Activated CD4-positive, alpha-beta memory T cell treated with anti-CD3 and anti-CD28 coated beads, Interleukin-2, amount 10 ng/mL, durations not matched to agents 7 days and 5 days (primary cell): ENCODE results near the gene KIF5A. TPM values are rescaled to one million over a fixed set of nuclear protein-coding genes. Genes with fewer than 3 reads are reported as not detected.

Source experiments
- CTCF ChIA-PET: fragments of 350-600 bp; sonication (Branson Sonifier 250); formaldehyde crosslinking; loops from one replicate; lab custom pipeline; 2021; ENCODE audit warnings: antibody characterized with exemption, inconsistent platforms; lab: Charles Lee
- POLR2A ChIA-PET: fragments of 350-600 bp; sonication (Branson Sonifier 250); formaldehyde crosslinking; loops from one replicate; lab custom pipeline; 2021; ENCODE audit warnings: antibody characterized with exemption; lab: Charles Lee
- DNase-seq: peaks from one replicate; pipeline ENCODE4 v3.0.0-alpha.2; 2020
- H3K27ac Mint-ChIP-seq: one replicate; pipeline ENCODE4 v1.8.0; 2021; ENCODE audit warnings: mild to moderate bottlenecking, mixed read lengths
- H3K27me3 Mint-ChIP-seq: one replicate; pipeline ENCODE4 v1.8.0; 2021; ENCODE audit warnings: mixed read lengths
- H3K36me3 Mint-ChIP-seq: one replicate; pipeline ENCODE4 v1.8.0; 2021; ENCODE audit warnings: low read depth, mixed read lengths
- H3K4me1 Mint-ChIP-seq: one replicate; pipeline ENCODE4 v1.8.0; 2021; ENCODE audit warnings: mixed read lengths
- H3K4me3 Mint-ChIP-seq: one replicate; pipeline ENCODE4 v1.8.0; 2021; ENCODE audit warnings: mild to moderate bottlenecking, mixed read lengths
- H3K9me3 Mint-ChIP-seq: one replicate; pipeline ENCODE4 v1.8.0; 2021; ENCODE audit warnings: mixed read lengths
- total RNA-seq, 2 experiments: library from RNA; stranded (reverse); gene quantifications; one replicate each; pipeline ENCODE4 v1.2.3, GENCODE V29; 2021

The KIF5A gene
- total RNA-seq, 2 experiments from 2014 or later, result 0.93 to 1.0 TPM

GRCh38 chr12:57521525-57522010 lies 28.3 kb upstream of the KIF5A start:
- no peaks in the 10 kb centered on the region for H3K27me3 Mint-ChIP-seq
- ChIA-PET CTCF (no interaction called here), POLR2A (interaction anchor here (0.8 to 3.1 kb wide), 7 partner anchors 13 to 1404 kb away, joined by 3 to 29 read pairs (median 8); partner anchors contain the start of genes DCTN2 and ZC3H10)
- peak; percentile 38 for DNase-seq
- H3K4me3 Mint-ChIP-seq, result peak overlapping the region; percentile 82
- H3K4me1 Mint-ChIP-seq, result peaks cover 63% of the 10 kb centered on the region
- H3K9me3 Mint-ChIP-seq, result no peaks in the 10 kb centered on the region
- H3K36me3 Mint-ChIP-seq, result peaks cover 52% of the 10 kb centered on the region
- peak overlapping the region; percentile 100 for H3K27ac Mint-ChIP-seq

GRCh38 chr12:57522011-57522886 lies 27.6 kb upstream of the KIF5A start, which contains the start of gene MBD6:
TSS of gene MBD6 (plus strand) at chr12:57522824. CDS start at chr12:57524304, 1,480 bp downstream.
- DNase-seq, result peak; percentile 92

GRCh38 chr12:57522887-57523705 lies 26.7 kb upstream of the KIF5A start:
- ChIA-PET CTCF (interaction anchor here (0.8 to 2.2 kb wide), 4 partner anchors 23 to 60 kb away, joined by 3 to 7 read pairs (median 4); no protein-coding TSS in a partner anchor), POLR2A (interaction anchor here (1.1 to 2.8 kb wide), 3 partner anchors 8 to 48 kb away, joined by 3 to 20 read pairs (median 9); partner anchors contain the start of gene DCTN2)
- Mint-ChIP-seq H3K4me1 (peaks cover 56% of the 10 kb centered on the region), H3K27me3 (no peaks in the 10 kb centered on the region), H3K4me3 (peak overlapping the region; percentile 88), H3K27ac (peak overlapping the region; percentile 86), H3K36me3 (peaks cover 48% of the 10 kb centered on the region), H3K9me3 (no peaks in the 10 kb centered on the region)
- DNase-seq, result no peak

More at GRCh38 chr12:57522011-57522886, 27.6 kb upstream of the KIF5A start, which contains the start of gene MBD6:
- no peaks in the 10 kb centered on the region for H3K27me3 Mint-ChIP-seq
- CTCF ChIA-PET, result no interaction called here
- H3K4me1 Mint-ChIP-seq, result peaks cover 60% of the 10 kb centered on the region
- POLR2A ChIA-PET, result interaction anchor here (2.8 kb wide), 1 partner anchor 24 kb away, joined by 20 read pairs; the partner anchor contains the start of gene DCTN2
- H3K36me3 Mint-ChIP-seq, result peaks cover 48% of the 10 kb centered on the region
- H3K4me3 Mint-ChIP-seq, result peak within 1 kb of the TSS; percentile 88
- H3K9me3 Mint-ChIP-seq, result no peaks in the 10 kb centered on the region
- peak within 1 kb of the TSS; percentile 100 for H3K27ac Mint-ChIP-seq

GRCh38 chr12:57523706-57524614 lies 25.9 kb upstream of the KIF5A start:
- H3K4me3 Mint-ChIP-seq, result peak overlapping the region; percentile 88
- ChIA-PET CTCF (interaction anchor here (0.8 to 2.2 kb wide), 6 partner anchors 22 to 65 kb away, joined by 3 to 7 read pairs (median 4); partner anchors contain the start of gene GLI1), POLR2A (interaction anchor here (0.6 to 2.8 kb wide), 11 partner anchors 9 to 49 kb away, joined by 3 to 20 read pairs (median 3); partner anchors contain the start of genes ARHGAP9 and DCTN2)
- no peaks in the 10 kb centered on the region for H3K27me3 Mint-ChIP-seq
- no peak for DNase-seq
- peaks cover 46% of the 10 kb centered on the region for H3K36me3 Mint-ChIP-seq
- H3K9me3 Mint-ChIP-seq, result no peaks in the 10 kb centered on the region
- H3K4me1 Mint-ChIP-seq, result peaks cover 48% of the 10 kb centered on the region
- H3K27ac Mint-ChIP-seq, result peak overlapping the region; percentile 86

- Mint-ChIP-seq H3K4me3 (peak overlapping the region; percentile 88), H3K36me3 (peaks cover 44% of the 10 kb centered on the region), H3K27ac (no peak overlapping the region), H3K9me3 (no peaks in the 10 kb centered on the region), H3K27me3 (no peaks in the 10 kb centered on the region), H3K4me1 (peaks cover 42% of the 10 kb centered on the region)
- ChIA-PET CTCF (interaction anchor here (0.9 to 2.2 kb wide), 3 partner anchors 49 to 66 kb away, joined by 3 to 7 read pairs (median 7); partner anchors contain the start of gene GLI1), POLR2A (interaction anchor here (0.7 to 2.8 kb wide), 8 partner anchors 10 to 48 kb away, joined by 3 to 20 read pairs (median 4); partner anchors contain the start of genes ARHGAP9 and DCTN2)
- no peak for DNase-seq
Observed at GRCh38 chr12:57524814-57525614, 24.8 kb upstream of the KIF5A start.

- ChIA-PET CTCF (interaction anchor here (0.9 to 2.0 kb wide), 2 partner anchors 67 kb away, joined by 3 to 7 read pairs; partner anchors contain the start of gene GLI1), POLR2A (interaction anchor here (1.6 to 1.8 kb wide), 3 partner anchors 11 to 20 kb away, joined by 4 to 6 read pairs (median 4); no protein-coding TSS in a partner anchor)
- Mint-ChIP-seq H3K27me3 (no peaks in the 10 kb centered on the region), H3K9me3 (no peaks in the 10 kb centered on the region), H3K4me3 (no peak overlapping the region), H3K36me3 (peaks cover 45% of the 10 kb centered on the region), H3K27ac (no peak overlapping the region), H3K4me1 (peaks cover 42% of the 10 kb centered on the region)
- no peak for DNase-seq
Observed at GRCh38 chr12:57525615-57526383, 24.0 kb upstream of the KIF5A start.

GRCh38 chr12:57526477-57527126 lies 23.2 kb upstream of the KIF5A start:
- Mint-ChIP-seq H3K27ac (no peak overlapping the region), H3K4me1 (peaks cover 34% of the 10 kb centered on the region), H3K36me3 (peaks cover 51% of the 10 kb centered on the region), H3K4me3 (no peak overlapping the region), H3K27me3 (no peaks in the 10 kb centered on the region), H3K9me3 (no peaks in the 10 kb centered on the region)
- POLR2A ChIA-PET, result interaction anchor here (1.6 to 1.8 kb wide), 3 partner anchors 11 to 19 kb away, joined by 4 to 6 read pairs (median 4); no protein-coding TSS in a partner anchor
- DNase-seq, result no peak
- CTCF ChIA-PET, result interaction anchor here (0.6 to 1.3 kb wide), 3 partner anchors 20 to 68 kb away, joined by 3 to 5 read pairs (median 4); no protein-coding TSS in a partner anchor

- POLR2A ChIA-PET, result interaction anchor here (1.6 to 1.8 kb wide), 2 partner anchors 11 to 19 kb away, joined by 4 to 6 read pairs; no protein-coding TSS in a partner anchor
- H3K4me1 Mint-ChIP-seq, result peaks cover 28% of the 10 kb centered on the region
- H3K36me3 Mint-ChIP-seq, result peaks cover 54% of the 10 kb centered on the region
- H3K27ac Mint-ChIP-seq, result no peak overlapping the region
- CTCF ChIA-PET, result interaction anchor here (0.6 to 1.3 kb wide), 3 partner anchors 19 to 68 kb away, joined by 3 to 5 read pairs (median 4); no protein-coding TSS in a partner anchor
- no peaks in the 10 kb centered on the region for H3K9me3 Mint-ChIP-seq
- no peak for DNase-seq
- no peaks in the 10 kb centered on the region for H3K27me3 Mint-ChIP-seq
- H3K4me3 Mint-ChIP-seq, result no peak overlapping the region
Observed at GRCh38 chr12:57527184-57527583, 22.7 kb upstream of the KIF5A start.

GRCh38 chr12:57528176-57528575 lies 21.7 kb upstream of the KIF5A start:
- POLR2A ChIA-PET, result no interaction called here
- H3K9me3 Mint-ChIP-seq, result no peaks in the 10 kb centered on the region
- no peak for DNase-seq
- no peak overlapping the region for H3K4me3 Mint-ChIP-seq
- CTCF ChIA-PET, result no interaction called here
- peaks cover 25% of the 10 kb centered on the region for H3K4me1 Mint-ChIP-seq
- H3K36me3 Mint-ChIP-seq, result peaks cover 64% of the 10 kb centered on the region
- no peak overlapping the region for H3K27ac Mint-ChIP-seq
- H3K27me3 Mint-ChIP-seq, result no peaks in the 10 kb centered on the region
